Ovary (tissue), 9 donors: ENCODE measurements around the gene TTC16. TPM values are rescaled to one million over a fixed set of nuclear protein-coding genes. Genes with fewer than 3 reads are reported as not detected.

ENCODE experiments used
- DNase-seq, 5 donors: peaks; one replicate each; pipeline ENCODE4 v3.0.0-alpha.2; 2019 to 2020
- H3K27ac ChIP-seq, 2 donors: fragments of 200-600 bp; one replicate each; pipeline versions ENCODE4 v1.5.1 to v1.8.0; 2019 to 2022
- H3K27me3 ChIP-seq: fragments of 200-600 bp; one replicate; pipeline ENCODE4 v1.8.0; 2022
- H3K36me3 ChIP-seq: fragments of 200-600 bp; sonication (generic); one replicate; pipeline ENCODE4 v1.5.1; 2019
- H3K4me1 ChIP-seq: one replicate; pipeline ENCODE4 v1.8.1; 2013; ENCODE audit warnings: mild to moderate bottlenecking, moderate library complexity; ENCODE audit not compliant: insufficient read depth
- H3K4me3 ChIP-seq: fragments of 200-600 bp; sonication (generic); one replicate; pipeline ENCODE4 v1.5.1; 2017
- H3K9me3 ChIP-seq, 2 donors: fragments of 200-600 bp in 1 of 2; sonication (generic) in 1 of 2; one replicate each; pipeline versions ENCODE4 v1.5.1 to v1.8.1; 2013 to 2019; ENCODE audit warnings: mild to moderate bottlenecking in 1 of 2, moderate library complexity in 1 of 2
- EP300 ChIP-seq: sonication (generic); formaldehyde crosslinking; IDR thresholded peaks from one replicate; pipeline ENCODE4 v1.6.1; 2017; ENCODE audit warnings: antibody characterized with exemption
- POLR2A ChIP-seq: fragments of 450-650 bp; IDR thresholded peaks from one replicate; pipeline ENCODE4 v1.6.1; 2017; ENCODE audit warnings: antibody characterized with exemption, mild to moderate bottlenecking, moderate library complexity
- WGBS, 3 donors: extraction: QIAGEN DNeasy Blood & Tissue Kit in 1 of 3; methylation state at CpG; one replicate each; pipeline versions ENCODE4 v1.1.5 to v1.1.7; 2013 to 2017; 5-methylcytosine and 5-hydroxymethylcytosine counted together
- intact Hi-C, 4 donors: fragments of 100-400 bp; cut with DNase I; formaldehyde crosslinking; loops; one replicate each; pipeline versions ENCODE4 v1.11.0 to v1.15.1; 2022 to 2023
- polyA plus RNA-seq, 2 donors: library from polyadenylated mRNA; stranded (reverse); fragments of 200-250 nt in 1 of 2; fragments of 350-450 nt in 1 of 2; fragmentation: Illumina TruSeq in 1 of 2; extraction: RNeasy Lipid Tissue Mini Kit (QIAGEN cat#74804) in 1 of 2; gene quantifications; one replicate each; pipeline ENCODE4 v1.2.3, GENCODE V29; 2013 to 2014
- total RNA-seq, 7 donors: library from RNA; depleted of rRNA in 2 of 7; stranded (reverse); fragments of >200 nt in 2 of 7; fragmentation: NEBNext Ultra II Directional in 3 of 7; extraction: Animal tissue kit (Norgen Biotek cat#: 25700) in 3 of 7; gene quantifications; one replicate each; pipeline versions ENCODE4 v1.1.0 to v1.2.4, GENCODE V29; 2016 to 2023
- TF ChIP-seq, protein P1 (sequence below), 3 donors: fragments of 450-650 bp in 2 of 3; fragments of 200-600 bp in 1 of 3; IDR thresholded peaks; one replicate each; pipeline versions ENCODE4 v1.5.1 to v1.8.0; 2016 to 2022; ENCODE audit warnings: antibody characterized with exemption in 3 of 3, mild to moderate bottlenecking in 1 of 3
- donor health status: DM: no; HTN: no; CAD: no; lungs with moderate emphysema.
- donor health status: DM: no; HTN: no; CAD: no.
- donor health status: Bipolar disorder and iron deficiency.
- donor health status: DM: yes; HTN: yes; CAD: no.
- donor health status: DM: no; HTN: no; CAD: no.
- donor health status: DM: yes; HTN: yes; CAD: no.

Gene TTC16
- total and polyA plus RNA-seq, 9 donors = under 0.01 to 5.9 (median 0.21) TPM; not detected in 3

DNA sequence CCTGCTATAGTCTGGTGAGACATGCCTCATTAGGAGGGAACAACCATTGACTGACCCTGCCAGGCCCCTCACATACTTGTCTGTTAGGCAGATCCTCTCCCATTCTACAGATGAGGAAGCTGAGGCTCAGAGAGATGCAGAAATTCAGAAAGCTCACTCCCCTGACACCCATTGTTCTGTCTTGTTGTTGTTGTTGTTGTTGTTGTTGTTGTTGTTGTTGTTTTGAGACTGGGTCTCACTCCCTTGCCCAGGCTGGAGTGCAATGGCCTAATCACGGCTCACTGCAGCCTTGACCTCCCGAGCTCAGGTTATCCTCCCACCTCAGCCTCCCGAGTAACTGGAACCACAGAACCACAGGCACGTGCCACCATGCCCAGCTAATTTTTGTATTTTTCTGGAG lies 22.2 kb upstream of the TTC16 start:
- no peaks in the 10 kb centered on the region for H3K9me3 ChIP-seq
- no peaks in the 10 kb centered on the region for H3K27me3 ChIP-seq
- no peaks in the 10 kb centered on the region for H3K36me3 ChIP-seq
- H3K4me3 ChIP-seq = no peak overlapping the region
- TF ChIP-seq, protein P1, sequence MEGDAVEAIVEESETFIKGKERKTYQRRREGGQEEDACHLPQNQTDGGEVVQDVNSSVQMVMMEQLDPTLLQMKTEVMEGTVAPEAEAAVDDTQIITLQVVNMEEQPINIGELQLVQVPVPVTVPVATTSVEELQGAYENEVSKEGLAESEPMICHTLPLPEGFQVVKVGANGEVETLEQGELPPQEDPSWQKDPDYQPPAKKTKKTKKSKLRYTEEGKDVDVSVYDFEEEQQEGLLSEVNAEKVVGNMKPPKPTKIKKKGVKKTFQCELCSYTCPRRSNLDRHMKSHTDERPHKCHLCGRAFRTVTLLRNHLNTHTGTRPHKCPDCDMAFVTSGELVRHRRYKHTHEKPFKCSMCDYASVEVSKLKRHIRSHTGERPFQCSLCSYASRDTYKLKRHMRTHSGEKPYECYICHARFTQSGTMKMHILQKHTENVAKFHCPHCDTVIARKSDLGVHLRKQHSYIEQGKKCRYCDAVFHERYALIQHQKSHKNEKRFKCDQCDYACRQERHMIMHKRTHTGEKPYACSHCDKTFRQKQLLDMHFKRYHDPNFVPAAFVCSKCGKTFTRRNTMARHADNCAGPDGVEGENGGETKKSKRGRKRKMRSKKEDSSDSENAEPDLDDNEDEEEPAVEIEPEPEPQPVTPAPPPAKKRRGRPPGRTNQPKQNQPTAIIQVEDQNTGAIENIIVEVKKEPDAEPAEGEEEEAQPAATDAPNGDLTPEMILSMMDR (IDR thresholded peaks at IDR 0.05) = no peak
- TF ChIP-seq EP300 (no peak), POLR2A (no peak)
- H3K27ac ChIP-seq = no peak overlapping the region
- 52 to 72% (median 53%) methylated on average over 4 of the region's 4 CpGs for WGBS, 3 donors
- intact Hi-C loops = no loop called here
- H3K4me1 ChIP-seq = peaks cover 4% of the 10 kb centered on the region
- no peak for DNase-seq

DNA sequence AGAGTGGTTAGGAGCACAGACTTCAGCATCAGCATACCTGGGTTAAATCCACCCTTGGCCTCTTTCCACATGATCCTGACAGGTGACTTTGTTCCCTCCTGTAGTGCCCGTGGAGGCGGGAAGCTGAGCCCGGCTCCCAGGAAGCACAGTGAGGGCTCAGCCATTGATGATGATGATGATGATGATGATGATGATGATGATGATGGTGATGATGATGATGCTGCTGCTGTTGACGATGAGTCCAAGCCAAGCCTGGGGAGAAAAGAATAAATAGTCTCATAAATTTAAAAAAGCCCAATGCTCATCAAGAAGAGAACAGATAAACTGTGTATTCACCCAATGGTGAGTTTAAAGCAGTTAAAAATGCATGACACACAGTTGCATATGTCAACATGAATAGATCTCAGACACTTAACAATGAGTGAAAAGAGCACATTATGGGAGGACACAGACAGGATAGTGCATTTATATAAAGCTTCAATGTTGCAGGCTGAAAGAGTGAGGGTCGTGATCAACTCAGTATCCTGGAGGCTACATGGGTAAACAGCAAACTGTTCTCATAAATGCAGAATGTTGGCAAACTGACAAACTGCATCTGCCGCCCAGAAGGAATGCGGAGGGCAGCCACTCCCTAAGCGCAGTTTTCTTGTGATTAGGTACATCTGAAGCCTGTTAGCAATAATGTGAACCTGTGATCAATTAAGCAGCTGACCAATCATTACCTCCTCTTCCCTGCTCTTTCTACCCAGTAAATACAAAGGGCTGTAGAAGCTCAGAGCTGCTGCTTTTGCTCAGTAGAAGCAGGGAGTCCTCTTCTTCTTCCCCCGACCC lies 20.8 kb upstream of the TTC16 start:
- Histone ChIP-seq H3K9me3 (no peaks in the 10 kb centered on the region), H3K36me3 (no peaks in the 10 kb centered on the region), H3K27me3 (no peaks in the 10 kb centered on the region), H3K4me1 (peaks cover 4% of the 10 kb centered on the region), H3K4me3 (no peak overlapping the region), H3K27ac (peak overlapping the region in 1 of 2 donors; percentile 21)
- no peak for DNase-seq
- TF ChIP-seq EP300 (no peak), POLR2A (no peak)
- TF ChIP-seq, protein P1 (IDR thresholded peaks at IDR 0.05) = no peak
- WGBS, 3 donors = 43 to 49% (median 44%) methylated on average over 9 of the region's 9 CpGs
- intact Hi-C loops = no loop called here

DNA sequence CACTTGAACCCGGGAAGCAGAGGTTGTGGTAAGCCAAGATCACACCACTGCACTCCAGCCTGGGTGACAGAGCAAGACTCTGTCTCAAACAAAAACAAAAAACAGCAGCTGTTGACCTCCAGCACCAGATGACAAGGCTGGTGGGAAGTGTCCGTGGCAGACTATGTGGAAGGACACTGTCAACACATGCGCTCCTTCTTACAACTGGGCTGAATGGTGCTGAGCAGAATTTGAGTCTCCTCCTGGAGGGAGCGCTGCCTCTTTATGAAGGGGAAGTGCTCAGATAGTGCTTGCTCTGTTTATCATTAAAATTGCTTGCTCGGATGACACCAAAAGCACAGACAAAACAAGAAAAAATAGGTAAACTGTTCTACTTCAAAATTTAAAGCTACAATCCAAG lies 18.3 kb upstream of the TTC16 start:
- no peaks in the 10 kb centered on the region for H3K27me3 ChIP-seq
- H3K9me3 ChIP-seq = no peaks in the 10 kb centered on the region
- H3K4me3 ChIP-seq = no peak overlapping the region
- no peaks in the 10 kb centered on the region for H3K36me3 ChIP-seq
- DNase-seq = no peak
- intact Hi-C loops = no loop called here
- WGBS, 3 donors = 45 to 65% (median 53%) methylated on average over 5 of the region's 5 CpGs
- H3K4me1 ChIP-seq = peaks cover 4% of the 10 kb centered on the region
- H3K27ac ChIP-seq = no peak overlapping the region
- TF ChIP-seq, protein P1 (IDR thresholded peaks at IDR 0.05) = no peak
- TF ChIP-seq EP300 = no peak
- no peak for TF ChIP-seq POLR2A

DNA sequence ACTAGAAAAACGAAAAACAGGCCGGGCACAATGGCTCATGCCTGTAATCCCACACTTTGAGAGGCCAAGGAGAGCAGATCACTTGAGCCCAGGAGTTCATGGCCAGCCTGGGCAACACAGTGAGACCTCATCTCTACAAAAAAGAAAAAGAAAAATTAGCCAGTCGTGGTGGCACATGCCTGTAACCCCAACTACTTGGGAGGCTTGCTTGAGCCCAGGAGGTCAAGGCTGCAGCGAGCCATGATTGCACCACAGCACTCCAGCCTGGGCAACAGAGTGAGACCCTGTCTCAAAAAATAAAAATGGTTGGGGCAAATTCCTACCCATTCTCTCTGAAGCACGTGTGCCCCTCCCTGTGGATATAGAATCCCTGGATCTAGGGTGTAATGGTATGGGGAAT lies 17.5 kb upstream of the TTC16 start:
- DNase-seq = no peak
- H3K27me3 ChIP-seq = no peaks in the 10 kb centered on the region
- H3K27ac ChIP-seq = no peak overlapping the region
- H3K36me3 ChIP-seq = no peaks in the 10 kb centered on the region
- H3K4me3 ChIP-seq = no peak overlapping the region
- H3K9me3 ChIP-seq = no peaks in the 10 kb centered on the region
- intact Hi-C loops = no loop called here
- WGBS, 3 donors = 79 to 91% (median 89%) methylated on average over 5 of the region's 5 CpGs
- TF ChIP-seq, protein P1 (IDR thresholded peaks at IDR 0.05) = no peak
- no peak for TF ChIP-seq POLR2A
- no peak for TF ChIP-seq EP300
- H3K4me1 ChIP-seq = peaks cover 4% of the 10 kb centered on the region
